Heart left ventricle (tissue), 13 donors: Measurements from ENCODE around the gene CACNA2D3.

Experiments used
- POLR2A ChIP-seq, 2 donors: fragments of 450-650 bp; IDR thresholded peaks; one replicate each; pipeline ENCODE4 v1.6.1; 2017; ENCODE audit warnings: antibody characterized with exemption in 2 of 2, mild to moderate bottlenecking in 2 of 2, moderate library complexity in 2 of 2
- TF ChIP-seq, protein P1 (sequence below), 12 donors: fragments of 200-600 bp; sonication (generic) in 4 of 12; IDR thresholded peaks; one replicate each; pipeline versions ENCODE4 v1.5.0 to v1.8.0; 2018 to 2022; ENCODE audit warnings: antibody characterized with exemption in 12 of 12, mild to moderate bottlenecking in 5 of 12
- donor health status: ischemic (EF 13 %, LVEDD 7.1; RV severe dilation, severe dysfunction).
- donor health status: DM: no; HTN: yes; CAD: no.
- donor health status: DM: no; HTN: no; CAD: no.
- donor health status: ischemic (EF 25% LVEDD 6.9; RV normal size, moderate dysfunction).
- donor health status: ischemic (EF 25% LVEDD 5.7; RV mildly dilated, moderate dysfunction).
- donor health status: ischemic (EF 35%, LVEDD 5.7; RV mildly dilated, moderate dysfunction).
- donor health status: nonischemic (EF 11% LVEDD 7.7; RV severe dilation, severe dysfunction).
- donor health status: DM: yes; HTN: yes; CAD: no.
- donor health status: PGD.
- donor health status: ischemic (EF 29% LVEDD 5.4; RV normal size, mild dysfunction).
- donor health status: nonischemic (EF 23%, LVEDD 6.1; RV moderate dilation, normal function).

DNA sequence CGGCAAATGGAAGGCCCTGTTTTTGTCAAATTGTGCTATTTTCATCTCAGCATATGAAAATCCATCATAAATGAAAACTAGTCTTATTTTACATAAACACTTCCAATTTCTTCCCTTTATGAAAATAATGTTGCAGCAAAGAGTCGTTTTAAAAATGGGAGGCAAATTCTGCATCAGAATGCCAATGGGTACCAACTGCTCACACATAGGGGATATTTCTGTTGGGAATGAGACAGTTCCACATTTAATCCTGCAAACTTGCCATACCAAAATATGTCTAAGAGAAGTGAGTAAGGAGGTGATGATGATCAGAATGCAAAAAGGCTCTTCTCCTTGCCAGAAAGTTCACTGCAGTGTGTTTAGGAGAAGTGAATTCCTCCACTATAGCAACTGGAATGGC lies 391.7 kb downstream of the CACNA2D3 start:
- TF ChIP-seq, protein P1, sequence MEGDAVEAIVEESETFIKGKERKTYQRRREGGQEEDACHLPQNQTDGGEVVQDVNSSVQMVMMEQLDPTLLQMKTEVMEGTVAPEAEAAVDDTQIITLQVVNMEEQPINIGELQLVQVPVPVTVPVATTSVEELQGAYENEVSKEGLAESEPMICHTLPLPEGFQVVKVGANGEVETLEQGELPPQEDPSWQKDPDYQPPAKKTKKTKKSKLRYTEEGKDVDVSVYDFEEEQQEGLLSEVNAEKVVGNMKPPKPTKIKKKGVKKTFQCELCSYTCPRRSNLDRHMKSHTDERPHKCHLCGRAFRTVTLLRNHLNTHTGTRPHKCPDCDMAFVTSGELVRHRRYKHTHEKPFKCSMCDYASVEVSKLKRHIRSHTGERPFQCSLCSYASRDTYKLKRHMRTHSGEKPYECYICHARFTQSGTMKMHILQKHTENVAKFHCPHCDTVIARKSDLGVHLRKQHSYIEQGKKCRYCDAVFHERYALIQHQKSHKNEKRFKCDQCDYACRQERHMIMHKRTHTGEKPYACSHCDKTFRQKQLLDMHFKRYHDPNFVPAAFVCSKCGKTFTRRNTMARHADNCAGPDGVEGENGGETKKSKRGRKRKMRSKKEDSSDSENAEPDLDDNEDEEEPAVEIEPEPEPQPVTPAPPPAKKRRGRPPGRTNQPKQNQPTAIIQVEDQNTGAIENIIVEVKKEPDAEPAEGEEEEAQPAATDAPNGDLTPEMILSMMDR (IDR thresholded peaks at IDR 0.05), result no peak
- TF ChIP-seq POLR2A (IDR thresholded peaks at IDR 0.05), result no peak
